Right atrium auricular region (tissue), 2 donors: ENCODE data around the gene TMEM53. TPM values are rescaled to one million over a fixed set of nuclear protein-coding genes. Genes with fewer than 3 reads are reported as not detected.
A peak's percentile ranks its signal among the peaks of the same experiment; 100 is the strongest.

Experiments used
- DNase-seq: peaks from one replicate; pipeline ENCODE4 v3.0.0-alpha.2; 2019; ENCODE audit warnings: low spot score
- H3K27ac ChIP-seq, 2 donors: fragments of 200-600 bp; sonication (generic); 1 replicate in 1 of 2; 2 replicates in 1 of 2; pipeline ENCODE4 v1.5.1; 2016 to 2019
- H3K27me3 ChIP-seq, 2 donors: fragments of 200-600 bp; sonication (generic); one replicate each; pipeline versions ENCODE4 v1.5.1 to v1.6.0; 2017 to 2019
- H3K36me3 ChIP-seq: fragments of 200-600 bp; sonication (generic); one replicate; pipeline ENCODE4 v1.5.1; 2016
- H3K4me1 ChIP-seq, 2 donors: fragments of 200-600 bp; sonication (generic); one replicate each; pipeline versions ENCODE4 v1.5.1 to v1.6.0; 2017 to 2019
- H3K4me3 ChIP-seq, 2 donors: fragments of 200-600 bp; sonication (generic); 1 replicate in 1 of 2; 2 replicates in 1 of 2; pipeline ENCODE4 v1.5.1; 2017 to 2019; ENCODE audit warnings: mild to moderate bottlenecking in 1 of 2, moderate library complexity in 1 of 2
- H3K9me3 ChIP-seq, 2 donors: fragments of 200-600 bp; sonication (generic); one replicate each; pipeline ENCODE4 v1.5.1; 2019
- total RNA-seq, 2 donors: library from RNA; depleted of rRNA; stranded (reverse); fragments of >200 nt; gene quantifications; one replicate each; pipeline ENCODE4 v1.1.0, GENCODE V29; 2016
- TF ChIP-seq, protein P1 (sequence below), 2 donors: fragments of 200-600 bp; sonication (generic); IDR thresholded peaks; one replicate each; pipeline ENCODE4 v1.5.1; 2019; ENCODE audit warnings: antibody characterized with exemption in 2 of 2

The TMEM53 gene
- total RNA-seq, 2 donors from 2014 or later, result 8.3 to 13.1 TPM

DNA sequence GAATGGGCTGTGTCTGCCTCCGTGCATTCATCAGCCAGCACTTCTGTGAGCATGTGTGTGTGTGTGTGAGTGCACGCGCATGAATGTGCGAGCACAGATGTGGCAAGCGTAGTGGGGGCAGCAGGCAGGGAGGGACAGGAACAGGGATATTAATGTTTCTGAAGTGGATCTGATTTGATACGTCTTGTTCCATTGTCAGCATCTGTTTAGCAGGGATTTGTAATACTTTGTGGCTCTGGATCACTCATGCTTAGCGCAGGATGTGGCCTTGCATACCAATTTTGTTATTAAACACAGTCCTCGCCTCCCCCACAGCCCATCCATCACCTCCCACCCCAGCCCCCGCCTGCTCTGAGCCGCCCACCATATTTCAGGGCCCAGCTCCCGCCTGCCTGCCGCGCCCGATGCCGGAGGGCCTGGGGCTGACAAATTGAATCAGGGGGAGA, 52.4 kb downstream of the TMEM53 start:
- Histone ChIP-seq H3K4me1 (peaks cover 0 to 8% of the 10 kb centered on the region in 2 donors), H3K27ac (no peak overlapping the region), H3K9me3 (no peaks in the 10 kb centered on the region), H3K36me3 (no peaks in the 10 kb centered on the region), H3K4me3 (no peak overlapping the region), H3K27me3 (no peaks in the 10 kb centered on the region)
- TF ChIP-seq, protein P1, sequence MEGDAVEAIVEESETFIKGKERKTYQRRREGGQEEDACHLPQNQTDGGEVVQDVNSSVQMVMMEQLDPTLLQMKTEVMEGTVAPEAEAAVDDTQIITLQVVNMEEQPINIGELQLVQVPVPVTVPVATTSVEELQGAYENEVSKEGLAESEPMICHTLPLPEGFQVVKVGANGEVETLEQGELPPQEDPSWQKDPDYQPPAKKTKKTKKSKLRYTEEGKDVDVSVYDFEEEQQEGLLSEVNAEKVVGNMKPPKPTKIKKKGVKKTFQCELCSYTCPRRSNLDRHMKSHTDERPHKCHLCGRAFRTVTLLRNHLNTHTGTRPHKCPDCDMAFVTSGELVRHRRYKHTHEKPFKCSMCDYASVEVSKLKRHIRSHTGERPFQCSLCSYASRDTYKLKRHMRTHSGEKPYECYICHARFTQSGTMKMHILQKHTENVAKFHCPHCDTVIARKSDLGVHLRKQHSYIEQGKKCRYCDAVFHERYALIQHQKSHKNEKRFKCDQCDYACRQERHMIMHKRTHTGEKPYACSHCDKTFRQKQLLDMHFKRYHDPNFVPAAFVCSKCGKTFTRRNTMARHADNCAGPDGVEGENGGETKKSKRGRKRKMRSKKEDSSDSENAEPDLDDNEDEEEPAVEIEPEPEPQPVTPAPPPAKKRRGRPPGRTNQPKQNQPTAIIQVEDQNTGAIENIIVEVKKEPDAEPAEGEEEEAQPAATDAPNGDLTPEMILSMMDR (IDR thresholded peaks at IDR 0.05), result no peak
- no peak for DNase-seq

DNA sequence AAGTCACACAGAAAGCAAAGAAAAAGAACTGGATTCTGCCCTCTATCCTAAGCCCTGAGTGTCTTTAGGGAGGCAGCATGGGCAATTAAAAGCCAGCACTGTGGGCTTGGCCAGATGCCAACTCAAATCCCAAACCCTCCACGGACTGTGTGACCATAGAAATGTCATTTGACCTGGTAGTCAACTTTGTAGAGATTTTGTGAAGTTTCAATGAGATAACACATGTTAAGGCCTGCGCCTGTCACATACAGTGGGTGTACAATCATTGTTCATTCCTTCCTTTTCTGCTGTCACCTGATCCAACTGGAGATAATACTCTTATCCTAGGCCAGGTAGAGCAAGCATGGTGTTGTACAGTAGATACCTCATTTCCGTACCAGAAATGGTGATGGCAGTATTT, 54.2 kb downstream of the TMEM53 start:
- TF ChIP-seq, protein P1 (IDR thresholded peaks at IDR 0.05), result no peak
- H3K4me3 ChIP-seq, result no peak overlapping the region
- no peak for DNase-seq
- no peaks in the 10 kb centered on the region for H3K36me3 ChIP-seq
- no peak overlapping the region for H3K27ac ChIP-seq
- H3K4me1 ChIP-seq, result peaks cover 0 to 11% of the 10 kb centered on the region in 2 donors
- no peaks in the 10 kb centered on the region for H3K27me3 ChIP-seq
- H3K9me3 ChIP-seq, result no peaks in the 10 kb centered on the region

DNA sequence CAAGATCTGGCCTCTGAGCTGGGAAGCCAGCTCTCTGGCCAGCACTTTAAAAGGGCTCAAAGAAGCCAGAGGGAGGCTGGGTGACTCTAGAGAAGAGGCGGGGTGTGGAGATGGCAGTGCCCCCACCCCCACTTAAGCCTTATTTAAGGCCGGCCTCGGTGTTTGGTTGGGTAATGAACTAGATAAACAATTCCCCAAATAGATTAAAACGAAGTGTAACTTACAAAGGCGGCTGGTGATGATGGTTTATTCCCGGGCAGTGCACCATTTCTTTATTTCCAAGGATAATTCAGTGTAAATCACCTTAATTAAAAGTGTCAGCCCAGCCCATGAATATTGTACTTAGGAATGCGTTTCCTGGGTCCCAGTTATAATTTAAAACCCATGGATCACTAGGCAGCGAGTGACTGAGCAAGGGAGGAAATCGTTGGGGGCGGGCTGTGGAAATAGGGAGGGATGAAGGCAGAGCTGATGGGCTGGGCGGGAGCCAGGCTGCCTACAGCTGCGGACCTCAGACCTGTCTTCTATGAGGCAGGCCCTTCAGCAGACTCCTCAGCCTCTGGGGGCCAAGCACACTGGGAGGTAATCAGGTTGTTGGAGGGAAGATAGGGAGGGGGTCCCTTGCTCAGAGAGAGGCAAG, 54.9 kb downstream of the TMEM53 start:
- Histone ChIP-seq H3K4me3 (no peak overlapping the region), H3K27me3 (no peaks in the 10 kb centered on the region), H3K27ac (no peak overlapping the region), H3K4me1 (peaks cover 0 to 11% of the 10 kb centered on the region in 2 donors), H3K9me3 (no peaks in the 10 kb centered on the region), H3K36me3 (no peaks in the 10 kb centered on the region)
- no peak for DNase-seq
- TF ChIP-seq, protein P1 (IDR thresholded peaks at IDR 0.05), result no peak

DNA sequence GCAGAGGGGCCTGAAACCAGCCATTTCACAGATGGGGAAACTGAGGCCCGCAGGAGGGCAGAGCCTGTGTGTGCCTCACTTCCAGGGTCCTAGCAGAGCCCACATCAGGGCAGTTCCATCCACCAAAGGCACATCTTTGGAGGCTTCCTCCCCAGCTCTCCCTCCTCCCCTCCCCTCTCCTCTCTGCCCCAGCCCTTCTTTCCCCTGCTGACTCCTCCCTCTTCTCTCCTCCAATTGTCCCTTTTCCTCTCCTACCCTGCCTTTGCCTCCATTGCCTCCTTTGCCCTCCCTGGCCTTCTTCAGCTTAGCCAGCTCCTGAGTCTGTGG, 56.6 kb downstream of the TMEM53 start:
- peaks cover 0 to 11% of the 10 kb centered on the region in 2 donors for H3K4me1 ChIP-seq
- no peaks in the 10 kb centered on the region for H3K27me3 ChIP-seq
- H3K4me3 ChIP-seq, result peak overlapping the region in 1 of 2 donors; percentile 50
- H3K9me3 ChIP-seq, result no peaks in the 10 kb centered on the region
- no peaks in the 10 kb centered on the region for H3K36me3 ChIP-seq
- H3K27ac ChIP-seq, result no peak overlapping the region
- DNase-seq, result no peak
- TF ChIP-seq, protein P1 (IDR thresholded peaks at IDR 0.05), result no peak

DNA sequence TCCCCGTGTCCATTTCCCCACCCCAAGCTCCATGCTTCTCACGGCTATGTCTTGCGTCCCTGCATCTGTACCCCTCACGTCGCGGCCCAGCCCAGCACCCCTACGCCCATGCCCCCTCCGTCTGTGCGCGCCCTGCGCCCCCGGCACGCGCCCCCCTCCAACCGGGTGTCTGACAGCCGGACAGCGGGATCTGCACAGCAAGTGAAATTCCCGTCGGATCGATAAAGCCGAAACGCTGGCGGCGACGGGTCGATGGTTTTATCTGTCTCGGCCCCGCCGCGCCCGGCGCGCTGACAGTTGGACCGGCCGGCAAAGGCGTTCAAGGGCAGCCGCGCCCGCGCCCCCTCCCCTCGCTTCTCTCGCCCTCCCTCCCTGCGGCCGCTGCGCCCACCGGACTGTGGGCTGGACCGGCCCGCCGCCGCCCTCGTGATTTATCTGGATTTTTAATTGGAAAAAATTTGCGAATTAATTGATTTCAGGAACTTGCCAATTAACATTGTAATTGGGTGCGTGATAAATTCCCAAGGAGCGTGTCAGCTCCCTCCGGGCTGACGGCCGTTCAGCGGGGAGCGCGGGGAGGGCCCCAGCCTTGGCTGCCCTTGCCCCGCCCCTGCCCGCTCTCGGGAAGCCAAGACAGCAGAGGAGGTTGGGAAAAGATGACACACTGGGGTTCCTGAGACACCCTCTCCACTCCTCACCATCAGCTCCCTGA, 57.1 kb downstream of the TMEM53 start:
- no peaks in the 10 kb centered on the region for H3K27me3 ChIP-seq
- no peaks in the 10 kb centered on the region for H3K9me3 ChIP-seq
- H3K36me3 ChIP-seq, result no peaks in the 10 kb centered on the region
- TF ChIP-seq, protein P1 (IDR thresholded peaks at IDR 0.05), result no peak
- H3K4me3 ChIP-seq, result peak overlapping the region; percentile 31 to 50
- H3K27ac ChIP-seq, result no peak overlapping the region
- no peak for DNase-seq
- H3K4me1 ChIP-seq, result peaks cover 0 to 11% of the 10 kb centered on the region in 2 donors
